ENCODE measurements around the gene CNOT2.

DNA sequence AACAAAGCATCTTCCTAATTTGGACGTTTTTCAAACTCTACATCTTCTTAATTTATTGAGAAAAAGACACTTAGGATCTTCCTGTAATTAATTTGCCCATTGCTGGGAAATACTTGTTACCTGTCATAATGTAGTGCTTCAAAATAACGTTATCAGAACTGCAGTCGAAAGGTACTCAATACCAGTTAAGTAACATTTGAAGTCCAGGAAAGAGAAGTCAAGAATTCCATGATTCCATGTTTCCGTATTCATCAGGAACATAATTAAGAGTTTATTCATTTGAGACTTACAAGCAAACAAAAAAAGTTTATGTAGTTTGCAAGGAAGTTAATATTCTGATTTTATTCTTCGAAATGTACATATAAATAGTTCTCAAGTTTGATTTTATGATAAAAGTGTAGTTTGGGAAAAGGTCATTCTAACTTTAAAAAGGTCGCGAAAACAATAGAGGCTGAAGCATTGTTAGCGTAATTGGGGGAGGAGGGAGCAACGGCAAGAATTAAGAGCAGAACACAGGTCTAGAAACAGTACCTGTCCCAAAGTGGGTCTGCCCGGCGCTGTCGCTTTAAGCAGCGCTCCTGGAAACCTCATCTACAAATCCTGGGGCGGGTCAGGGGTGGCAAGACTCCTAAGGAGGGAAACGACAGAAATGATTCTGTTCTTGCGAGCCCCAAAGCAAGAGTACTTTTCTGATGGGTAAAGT is 121.6 kb downstream of the CNOT2 start:
- TF ChIP-seq, protein P1, sequence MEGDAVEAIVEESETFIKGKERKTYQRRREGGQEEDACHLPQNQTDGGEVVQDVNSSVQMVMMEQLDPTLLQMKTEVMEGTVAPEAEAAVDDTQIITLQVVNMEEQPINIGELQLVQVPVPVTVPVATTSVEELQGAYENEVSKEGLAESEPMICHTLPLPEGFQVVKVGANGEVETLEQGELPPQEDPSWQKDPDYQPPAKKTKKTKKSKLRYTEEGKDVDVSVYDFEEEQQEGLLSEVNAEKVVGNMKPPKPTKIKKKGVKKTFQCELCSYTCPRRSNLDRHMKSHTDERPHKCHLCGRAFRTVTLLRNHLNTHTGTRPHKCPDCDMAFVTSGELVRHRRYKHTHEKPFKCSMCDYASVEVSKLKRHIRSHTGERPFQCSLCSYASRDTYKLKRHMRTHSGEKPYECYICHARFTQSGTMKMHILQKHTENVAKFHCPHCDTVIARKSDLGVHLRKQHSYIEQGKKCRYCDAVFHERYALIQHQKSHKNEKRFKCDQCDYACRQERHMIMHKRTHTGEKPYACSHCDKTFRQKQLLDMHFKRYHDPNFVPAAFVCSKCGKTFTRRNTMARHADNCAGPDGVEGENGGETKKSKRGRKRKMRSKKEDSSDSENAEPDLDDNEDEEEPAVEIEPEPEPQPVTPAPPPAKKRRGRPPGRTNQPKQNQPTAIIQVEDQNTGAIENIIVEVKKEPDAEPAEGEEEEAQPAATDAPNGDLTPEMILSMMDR (IDR thresholded peaks at IDR 0.05) = no peak
- no peak for TF ChIP-seq POLR2A (IDR thresholded peaks at IDR 0.05)
